HG03520 (cell line): ENCODE measurements around the gene CLIP4.

ENCODE experiments used
- ATAC-seq: cut with Tn5 transposase; IDR thresholded peaks from one replicate; pipeline ENCODE4 v1.9.1; 2021; ENCODE audit warnings: mild to moderate bottlenecking, moderate library complexity; ENCODE audit not compliant: unreplicated experiment

Gene CLIP4

DNA sequence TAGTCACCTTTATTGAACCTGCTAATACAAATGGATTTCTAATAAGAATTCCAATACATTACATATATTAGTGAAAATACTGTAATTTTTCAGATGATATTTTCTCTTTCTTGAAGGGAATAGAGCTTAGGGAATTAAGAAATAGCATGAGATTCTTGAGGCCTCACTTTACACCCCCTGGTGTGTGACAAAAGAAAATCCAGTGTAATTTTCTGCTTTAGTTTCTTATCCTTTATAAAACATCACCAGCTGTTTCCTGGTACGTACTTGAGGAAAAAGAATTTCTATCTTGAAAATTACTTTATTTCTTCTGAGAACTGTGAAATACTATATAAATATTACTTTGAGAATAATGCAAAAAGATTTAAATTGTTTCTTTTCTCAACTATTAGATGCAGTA is 71.6 kb downstream of the CLIP4 start:
- ATAC-seq = no peak

DNA sequence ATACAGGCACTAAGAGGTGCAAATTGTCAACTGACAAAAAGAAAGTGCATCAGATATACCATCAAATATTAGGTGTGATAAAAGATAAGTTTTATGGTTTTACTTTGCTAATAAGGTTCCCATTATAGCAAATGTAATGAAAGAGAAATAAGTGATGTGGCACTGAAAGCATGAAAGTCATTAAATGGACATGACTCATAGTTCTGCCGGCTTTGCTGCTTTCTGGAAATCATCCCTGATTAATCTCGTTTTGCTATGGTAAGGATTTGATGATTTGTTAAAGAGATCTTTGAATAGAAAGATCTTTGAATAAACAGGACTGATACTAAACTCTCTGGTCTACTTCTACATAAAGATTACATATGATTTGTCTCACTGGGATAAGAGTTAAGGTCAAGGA is 72.7 kb downstream of the CLIP4 start:
- no peak for ATAC-seq

DNA sequence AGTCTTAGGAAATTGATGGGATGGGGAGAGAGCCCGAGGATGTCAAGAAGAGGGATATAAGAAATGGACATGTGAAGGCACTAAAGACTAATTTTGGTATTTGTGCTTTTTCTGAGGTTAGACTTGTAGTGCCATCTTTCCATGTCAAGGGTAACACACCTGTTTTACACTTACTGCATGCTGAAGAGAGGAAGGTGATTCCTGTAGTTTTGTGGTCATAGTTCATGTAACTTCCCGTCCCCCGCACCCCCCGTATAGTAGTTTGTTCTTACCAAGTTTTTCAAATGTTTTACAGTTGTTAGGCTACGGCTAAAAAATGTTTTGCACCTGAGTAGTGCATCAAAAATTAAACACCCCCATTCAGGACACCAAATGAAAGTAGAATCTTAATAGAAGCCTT is 73.8 kb downstream of the CLIP4 start:
- ATAC-seq = no peak

DNA sequence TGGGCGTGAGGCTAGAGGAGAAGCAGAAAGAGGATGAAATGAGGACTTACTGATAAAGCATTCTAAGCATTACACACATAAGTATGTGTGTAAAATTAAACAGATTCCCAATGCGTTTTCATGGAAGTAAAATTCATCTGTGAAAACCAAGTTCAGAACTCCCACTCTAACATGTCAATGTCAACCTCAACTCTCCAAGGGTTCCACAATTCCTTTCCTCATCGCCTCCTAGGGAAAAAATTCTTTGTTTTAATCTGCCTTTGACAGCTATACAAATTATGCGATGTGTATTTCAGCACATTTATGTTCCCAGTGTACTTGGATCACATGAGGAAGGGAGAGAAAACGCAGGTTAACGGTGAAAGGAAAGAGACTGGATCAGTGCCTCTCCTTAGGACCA is 76.6 kb downstream of the CLIP4 start:
- no peak for ATAC-seq

DNA sequence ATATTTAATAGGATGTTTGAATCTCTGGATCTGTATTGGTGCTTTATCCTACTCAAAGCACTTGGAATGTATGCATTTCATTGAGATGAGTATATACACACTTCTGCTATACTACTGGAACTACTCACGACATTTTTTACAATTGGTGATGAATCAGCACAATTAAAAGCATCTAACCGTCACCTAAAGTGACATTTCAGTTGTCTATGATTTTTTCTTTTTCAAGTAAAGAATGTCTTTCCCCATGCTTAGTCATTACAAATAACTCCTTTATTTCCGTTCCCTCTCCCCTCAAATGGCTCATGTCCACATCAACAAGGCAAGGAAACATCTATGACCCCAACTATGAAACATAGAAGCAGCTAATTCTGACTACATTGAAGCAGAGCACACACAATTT is 77.3 kb downstream of the CLIP4 start:
- no peak for ATAC-seq

DNA sequence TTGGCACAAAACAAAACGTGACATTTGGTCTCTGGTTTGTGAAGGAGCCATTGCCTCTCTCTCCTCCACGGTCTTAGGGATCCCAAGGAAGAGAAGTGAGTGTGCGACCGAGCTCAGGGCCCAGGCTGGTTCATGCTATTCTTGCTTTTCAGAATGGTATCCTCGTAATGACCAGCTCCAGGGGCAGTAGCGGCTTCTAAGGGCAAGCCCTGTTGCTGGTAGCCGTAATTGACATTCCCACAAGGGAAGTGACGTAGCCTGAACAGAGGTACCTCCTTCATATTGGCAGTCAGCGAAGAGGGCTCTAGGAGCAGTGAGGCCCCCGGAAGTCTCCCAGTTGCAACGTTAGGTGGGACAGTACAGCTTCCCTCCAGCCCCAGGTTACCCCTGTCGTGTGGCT is 77.9 kb downstream of the CLIP4 start:
- no peak for ATAC-seq

DNA sequence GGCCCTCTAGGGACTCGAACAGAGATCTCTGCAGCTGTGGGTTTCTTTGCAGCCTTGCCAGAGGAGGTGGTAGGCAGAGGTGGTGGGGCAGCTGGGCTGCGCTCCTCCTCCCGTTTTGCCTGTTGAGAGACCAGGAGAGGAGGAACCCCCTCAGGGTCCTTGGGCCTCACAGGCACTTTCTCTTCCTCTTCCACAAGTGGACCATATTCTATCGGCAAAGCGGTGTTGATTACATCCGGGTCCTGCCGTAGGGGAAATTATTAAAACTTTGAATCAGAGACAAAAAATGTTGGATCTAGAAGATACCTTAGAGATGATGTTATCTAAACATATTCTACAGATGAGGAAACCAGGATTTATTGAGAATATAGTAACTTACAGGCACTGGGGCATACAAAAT is 78.5 kb downstream of the CLIP4 start:
- ATAC-seq = no peak

DNA sequence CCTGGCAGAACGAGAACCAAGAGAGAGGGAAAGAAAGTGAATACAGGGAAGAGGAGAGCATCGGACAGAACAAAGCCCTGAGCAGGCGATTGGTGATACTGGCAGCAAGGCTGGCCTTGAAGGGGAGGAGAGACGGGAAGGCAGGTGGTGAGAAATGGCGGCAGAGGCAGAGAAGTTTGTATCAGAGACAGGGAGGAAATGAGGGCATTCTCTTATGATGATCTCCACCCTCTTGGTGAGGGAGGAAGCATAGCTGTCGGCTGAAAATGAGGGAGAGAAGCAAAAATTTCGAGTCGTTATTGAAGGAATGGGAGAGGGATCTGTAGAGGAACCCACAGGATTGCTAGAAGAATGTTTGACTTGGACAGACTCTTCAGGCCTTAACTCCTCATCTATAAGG is 80.6 kb downstream of the CLIP4 start:
- ATAC-seq = no peak

DNA sequence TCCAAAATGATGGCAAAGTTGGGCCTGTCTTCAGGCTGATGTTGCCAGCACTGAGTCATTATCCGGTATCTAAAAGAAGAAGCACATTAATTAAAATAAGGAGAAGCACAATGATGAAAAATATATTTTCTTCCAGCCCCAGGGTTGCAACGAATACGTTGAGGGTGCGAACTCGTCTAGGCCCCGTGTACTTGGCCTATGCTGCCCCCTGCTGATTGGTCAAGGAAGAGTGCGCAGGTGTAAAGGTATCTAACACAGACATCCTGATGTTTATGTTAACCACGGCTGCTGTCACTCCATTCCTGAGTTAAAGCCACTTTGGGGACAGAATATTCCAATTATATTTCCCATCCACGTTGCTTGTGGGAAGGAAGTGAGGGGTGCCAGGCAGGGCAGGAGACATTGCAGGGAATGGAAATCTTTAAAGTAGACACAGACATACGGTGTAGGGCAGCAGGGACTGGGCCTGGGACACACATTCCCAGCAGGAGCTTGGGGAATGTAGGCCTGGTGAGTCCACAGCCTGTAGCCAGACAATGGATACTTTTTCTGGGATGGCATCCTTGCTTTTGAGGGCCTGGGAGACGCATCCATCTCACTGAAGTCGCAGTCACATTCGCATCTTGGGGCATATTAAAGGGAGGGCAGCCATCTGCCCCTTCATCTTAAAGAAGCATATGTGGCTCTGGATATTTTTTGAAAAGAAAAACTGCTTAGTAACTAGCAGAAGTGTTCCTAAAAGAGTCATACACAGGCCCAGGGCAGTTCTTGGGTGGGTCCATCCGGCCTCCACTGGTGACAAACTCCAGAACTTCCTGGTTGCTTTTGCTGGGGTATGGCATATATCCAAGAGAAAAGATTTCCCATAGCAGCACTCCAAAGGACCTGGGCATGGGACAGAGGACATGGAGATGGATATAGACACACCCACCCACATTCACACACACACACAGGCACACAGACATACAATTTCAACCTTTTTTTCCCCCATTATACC is 81.9 kb downstream of the CLIP4 start:
- ATAC-seq = no peak

DNA sequence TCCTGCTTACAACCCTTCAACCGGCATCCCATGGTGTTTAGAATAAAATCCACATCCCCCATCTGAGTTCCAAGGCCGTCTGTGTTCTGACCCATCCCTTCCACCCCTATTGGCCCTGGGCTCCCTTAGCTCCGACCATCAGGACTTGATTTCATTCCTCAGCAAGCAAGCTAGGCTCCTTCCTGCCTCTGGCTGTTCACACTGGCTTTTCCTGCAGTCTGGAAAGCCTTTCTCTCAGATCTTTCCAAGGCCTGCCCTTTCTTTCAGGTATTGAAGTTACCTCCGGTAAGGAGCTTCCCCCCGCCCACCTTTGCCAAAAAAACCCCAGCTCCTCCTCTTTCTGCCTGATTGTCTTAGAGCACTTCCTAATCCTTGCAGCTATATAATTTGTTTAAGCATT is 86.8 kb downstream of the CLIP4 start:
- no peak for ATAC-seq

DNA sequence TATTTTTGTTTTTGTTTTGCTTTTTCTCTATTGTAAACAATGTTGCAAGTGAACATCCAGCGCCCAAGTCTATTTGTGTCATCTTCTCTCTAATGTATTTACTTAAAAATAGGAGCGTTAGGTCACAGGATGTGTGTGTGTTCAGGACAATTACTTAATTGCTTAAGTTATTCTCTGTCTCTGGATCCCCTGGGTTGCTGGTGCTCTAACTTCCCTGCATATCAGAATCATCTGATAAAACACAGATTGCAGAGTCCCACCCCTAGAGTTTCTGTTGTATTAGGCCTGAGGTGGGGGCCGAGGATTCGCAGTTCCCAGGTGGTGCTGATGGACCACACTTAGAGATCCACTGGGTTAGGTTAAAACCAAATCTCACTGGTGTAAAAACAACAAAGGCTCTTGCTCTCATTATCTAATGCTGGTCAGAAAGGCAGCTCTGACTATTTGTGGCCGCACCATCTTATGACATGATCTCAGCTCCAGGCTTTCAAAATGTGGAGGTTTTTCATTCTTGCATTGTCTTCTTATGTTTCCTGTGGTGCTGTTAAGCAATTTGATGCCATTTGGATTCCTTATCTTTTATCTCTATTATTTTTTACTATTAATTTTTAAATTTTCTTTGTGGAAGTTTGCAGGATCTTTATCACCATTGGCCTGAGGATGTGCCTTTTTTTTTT is 87.7 kb downstream of the CLIP4 start:
- no peak for ATAC-seq

DNA sequence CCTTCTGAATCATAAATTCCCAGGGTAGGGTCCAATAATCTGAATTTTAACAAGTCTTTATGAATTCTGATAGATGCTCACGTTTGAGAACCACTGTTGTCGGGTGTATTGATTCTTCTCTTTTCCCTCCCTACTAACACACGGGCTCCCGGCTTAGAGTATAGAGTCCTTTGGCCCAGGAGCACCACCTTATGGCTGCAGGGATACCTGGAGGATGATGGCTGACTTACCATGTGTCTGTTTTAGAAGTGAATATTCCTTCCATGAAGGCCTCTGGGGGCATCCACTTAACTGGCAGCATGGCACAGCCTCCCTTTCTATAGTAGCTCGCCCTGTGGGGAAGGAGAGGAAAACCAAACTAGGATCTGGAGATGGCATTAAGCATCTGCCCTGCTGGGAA is 91.7 kb downstream of the CLIP4 start:
- ATAC-seq = no peak

DNA sequence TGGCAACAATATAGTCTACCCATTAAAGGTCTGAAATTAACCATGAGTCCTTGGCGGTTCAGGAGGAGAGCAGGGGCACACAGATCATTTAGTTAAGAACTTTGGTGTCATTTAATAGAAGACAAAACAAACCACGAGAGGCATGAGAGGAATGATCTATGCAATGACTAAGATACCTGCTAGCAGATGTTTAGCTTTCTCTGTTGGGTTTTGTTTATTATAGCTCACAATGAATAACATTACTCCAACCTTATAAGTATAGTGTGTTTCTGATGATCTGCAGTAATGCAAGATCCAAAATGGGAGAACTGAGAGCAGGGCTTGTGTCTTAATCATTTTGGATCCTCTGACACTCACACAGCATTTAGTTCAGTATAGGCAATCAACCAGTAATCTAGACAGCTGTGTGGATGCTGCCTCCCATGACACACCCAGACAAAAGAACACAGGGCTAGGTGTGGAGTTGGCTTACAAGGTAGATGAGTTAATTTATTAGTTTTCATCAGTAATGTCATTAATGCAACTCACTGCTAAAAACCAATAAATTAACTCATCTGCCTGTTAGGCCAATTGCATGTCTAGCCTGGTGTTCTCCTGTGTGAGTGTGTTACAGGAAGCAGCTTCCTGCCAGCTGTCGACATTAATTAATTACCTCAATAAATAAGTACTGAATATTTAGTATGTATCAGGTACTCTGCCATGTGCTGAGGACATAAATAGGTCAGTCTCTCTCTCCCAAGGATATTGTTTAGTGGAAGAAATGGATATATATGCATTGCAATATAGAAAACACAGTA is 92.3 kb downstream of the CLIP4 start:
- ATAC-seq = no peak

DNA sequence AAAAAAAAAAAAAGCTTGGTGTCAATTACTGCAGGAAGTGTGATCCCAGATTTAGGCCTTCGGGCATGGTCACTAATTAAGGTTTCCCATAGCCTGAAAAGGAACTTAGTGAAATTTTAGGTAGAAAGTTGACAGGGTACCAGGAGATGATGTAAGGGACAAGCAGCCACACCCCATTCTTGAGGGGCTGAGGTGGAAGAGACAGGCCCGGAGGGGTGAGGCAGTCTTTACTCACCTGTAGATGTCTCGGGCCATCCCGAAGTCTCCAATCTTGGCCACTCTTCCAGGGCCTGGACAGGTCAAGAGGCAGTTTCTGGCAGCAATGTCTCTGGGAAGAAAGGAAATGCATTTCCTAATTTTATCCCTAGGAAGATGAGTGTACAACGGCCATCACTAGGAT is 94.3 kb downstream of the CLIP4 start:
- ATAC-seq = no peak

DNA sequence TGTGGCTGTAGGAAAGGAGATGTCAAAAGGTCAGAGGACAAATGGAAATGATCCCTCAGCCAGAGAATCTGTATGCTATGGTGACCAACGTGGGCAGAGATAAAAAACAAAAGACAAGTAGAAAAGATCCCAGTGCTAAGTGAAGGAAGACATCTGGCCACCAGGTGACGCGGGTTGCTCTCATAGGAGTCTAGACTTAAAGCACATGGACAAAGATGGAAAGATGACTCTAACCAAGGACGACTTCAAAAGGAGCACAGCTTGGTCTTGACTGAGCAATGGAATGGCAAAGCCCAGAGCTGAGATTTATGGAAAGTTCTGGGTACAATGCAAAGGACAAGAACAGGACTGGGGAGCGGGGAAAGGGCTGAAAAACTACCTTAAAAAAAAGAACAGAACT is 96.8 kb downstream of the CLIP4 start:
- no peak for ATAC-seq

DNA sequence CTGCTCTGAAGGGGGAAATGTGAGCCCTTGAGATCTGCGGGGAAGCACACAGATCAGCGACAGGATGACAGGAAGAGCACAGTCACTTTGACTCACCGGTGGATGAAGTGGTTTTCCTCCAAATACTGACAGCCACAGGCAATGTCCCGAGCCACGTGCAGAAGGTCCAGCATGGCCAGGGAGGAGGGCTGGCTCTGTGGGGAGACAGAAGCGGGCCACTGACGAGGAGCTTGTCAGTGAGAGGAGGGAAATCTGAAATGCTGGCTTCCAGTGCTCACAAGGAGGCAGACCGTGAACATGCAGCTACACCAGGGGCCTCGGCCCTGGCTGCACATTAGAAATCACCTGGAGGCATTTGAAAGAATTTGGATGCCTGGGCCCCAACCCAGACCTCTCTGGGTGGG is 98.7 kb downstream of the CLIP4 start:
- no peak for ATAC-seq

DNA sequence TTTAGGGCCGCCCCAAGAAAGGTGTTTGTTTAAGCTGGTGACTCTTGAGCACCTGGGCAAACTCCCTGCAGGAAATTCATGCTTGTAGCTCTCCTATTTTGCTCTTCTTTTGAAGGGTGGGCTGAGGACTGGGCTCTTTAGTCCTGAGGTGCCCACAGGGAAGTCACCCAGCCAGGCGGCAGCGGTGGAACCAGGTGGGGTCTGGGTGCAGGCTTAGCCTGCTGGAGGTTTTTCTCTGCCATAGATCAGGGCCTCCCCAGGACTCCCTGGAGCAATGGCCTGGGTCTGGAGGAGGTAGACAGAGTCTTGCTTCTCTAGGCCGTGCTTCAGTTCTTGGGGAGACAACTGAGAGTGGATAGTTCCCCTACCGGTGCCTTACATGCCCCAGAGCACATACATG is 99.9 kb downstream of the CLIP4 start:
- ATAC-seq = no peak

DNA sequence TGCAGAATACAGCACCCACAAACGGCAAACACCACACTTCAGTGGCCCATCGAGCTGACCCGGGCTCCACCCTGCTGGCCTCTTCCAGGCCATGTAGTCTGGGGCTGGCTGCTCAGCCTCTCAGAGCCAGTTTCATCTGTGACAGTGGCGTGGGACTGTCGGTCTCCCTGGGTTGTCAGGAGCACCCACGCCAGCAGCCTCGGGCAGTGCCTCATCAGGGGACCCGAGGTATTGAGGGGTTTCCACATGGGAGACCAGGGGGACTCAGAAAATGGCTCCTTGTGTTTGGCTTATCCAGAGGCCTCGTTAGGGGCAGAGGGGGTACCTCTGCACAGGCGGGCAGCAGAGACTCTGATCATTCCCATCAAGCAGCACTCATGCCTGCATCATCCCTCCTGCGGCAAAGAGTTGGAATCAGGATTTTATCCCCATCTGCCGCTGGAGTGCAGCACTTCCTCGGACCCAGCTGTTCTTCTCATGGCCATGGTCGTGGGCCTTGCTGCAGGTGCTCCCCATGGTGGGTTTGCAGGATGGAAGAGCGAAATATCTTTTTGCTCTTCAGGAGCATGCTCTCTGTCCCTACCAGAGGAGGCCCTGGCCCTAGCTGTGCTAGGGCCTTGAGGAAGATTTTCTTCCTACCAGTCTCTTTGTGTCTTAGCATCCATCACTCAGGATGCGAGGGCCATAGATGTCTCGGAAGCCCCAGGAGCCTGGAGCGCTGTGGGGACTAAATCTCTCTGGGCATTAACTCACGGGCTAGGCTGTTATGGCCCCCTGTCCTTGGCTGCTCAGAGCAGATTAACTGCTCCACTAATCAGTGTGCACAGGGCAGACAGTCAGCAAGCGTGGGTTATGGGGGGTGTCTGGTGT is 100.8 kb downstream of the CLIP4 start:
- no peak for ATAC-seq

DNA sequence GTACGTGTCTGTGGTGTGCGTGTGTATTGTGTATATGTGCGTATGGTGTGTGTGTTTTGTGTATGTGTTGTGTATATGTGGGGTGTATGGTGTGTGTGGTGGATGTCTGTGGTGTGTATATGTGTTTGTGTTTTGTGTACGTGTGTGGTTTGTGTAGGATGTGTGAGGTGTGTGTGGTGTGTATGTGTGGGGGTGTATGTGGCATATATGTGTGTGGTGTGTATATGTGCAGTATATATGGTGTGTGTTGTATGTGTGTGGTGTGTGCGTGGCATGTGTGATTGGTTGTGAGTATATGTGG is 101.3 kb downstream of the CLIP4 start:
- no peak for ATAC-seq

DNA sequence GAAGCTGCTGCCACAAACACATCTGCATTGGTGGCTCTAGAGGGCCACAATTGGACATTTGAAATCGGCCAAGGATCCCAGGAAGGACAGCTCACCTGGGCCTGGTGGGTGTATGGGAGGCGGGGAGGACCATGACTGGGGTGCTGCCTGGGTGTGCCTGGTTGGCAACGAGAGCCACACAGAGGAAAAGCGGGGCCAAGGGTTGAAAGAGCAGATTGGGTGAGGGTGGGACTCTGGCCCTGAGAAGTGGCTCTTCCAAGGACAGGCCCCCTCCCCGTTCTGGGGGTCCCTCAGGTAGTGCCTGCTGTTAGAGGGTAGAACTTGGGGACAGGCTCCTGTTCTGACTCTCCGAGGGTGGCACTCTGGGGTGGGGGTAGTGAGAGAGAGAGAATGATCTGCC is 102.9 kb downstream of the CLIP4 start:
- no peak for ATAC-seq
